GM23338 (cell line): ENCODE results near the gene SELENOF. TPM values are rescaled to one million over a fixed set of nuclear protein-coding genes. Genes with fewer than 3 reads are reported as not detected.

Experiments used
- ATAC-seq: fragments of 200-7000 bp; cut with Tn5 transposase; 3 replicates; pipeline ENCODE4 v1.9.1; 2020
- DNase-seq: peaks from one replicate; pipeline ENCODE4 v3.0.0-alpha.2; 2015; ENCODE audit warnings: low spot score
- H2AFZ ChIP-seq: fragments of 200-600 bp; sonication (generic); 2 replicates; pipeline ENCODE4 v1.8.0; 2016; ENCODE audit warnings: antibody characterized with exemption, mild to moderate bottlenecking, moderate library complexity
- H3F3A ChIP-seq: fragments of 200-600 bp; sonication (generic); replicated peaks from 2 replicates; pipeline ENCODE4 v1.8.0; 2017; ENCODE audit warnings: antibody characterized with exemption, mixed run types, low read depth
- H3K27ac ChIP-seq: fragments of 200-600 bp; sonication (generic); 2 replicates; pipeline ENCODE4 v1.6.1; 2016; ENCODE audit warnings: low read depth
- H3K27me3 ChIP-seq: fragments of 200-600 bp; sonication (generic); 2 replicates; pipeline ENCODE4 v1.8.0; 2016; ENCODE audit warnings: mild to moderate bottlenecking, mixed run types, moderate library complexity; ENCODE audit not compliant: insufficient read depth
- H3K36me3 ChIP-seq: fragments of 200-600 bp; sonication (generic); 2 replicates; pipeline ENCODE4 v1.8.0; 2016; ENCODE audit warnings: mild to moderate bottlenecking; ENCODE audit not compliant: insufficient read depth
- H3K4me1 ChIP-seq: fragments of 200-600 bp; sonication (generic); 2 replicates; pipeline ENCODE4 v1.8.0; 2016; ENCODE audit warnings: mild to moderate bottlenecking, moderate library complexity; ENCODE audit not compliant: insufficient read depth
- H3K4me2 ChIP-seq: fragments of 200-600 bp; sonication (generic); 2 replicates; pipeline ENCODE4 v1.7.1; 2017; ENCODE audit warnings: mixed run types
- H3K4me3 ChIP-seq: fragments of 200-600 bp; sonication (generic); 2 replicates; pipeline ENCODE4 v1.6.1; 2016; ENCODE audit warnings: mixed run types
- H3K79me2 ChIP-seq: fragments of 200-600 bp; sonication (generic); replicated peaks from 2 replicates; pipeline ENCODE4 v1.8.0; 2017; ENCODE audit warnings: mild to moderate bottlenecking; ENCODE audit not compliant: insufficient read depth
- H3K9me2 ChIP-seq: fragments of 200-600 bp; sonication (generic); 2 replicates; pipeline ENCODE4 v1.8.0; 2017; ENCODE audit not compliant: insufficient read depth
- H4K20me1 ChIP-seq: fragments of 200-600 bp; sonication (generic); replicated peaks from 2 replicates; pipeline ENCODE4 v1.8.0; 2017; ENCODE audit warnings: mild to moderate bottlenecking; ENCODE audit not compliant: insufficient read depth
- H3K27ac Mint-ChIP-seq: 2 replicates; pipeline ENCODE4 v1.8.0; 2020; ENCODE audit warnings: inconsistent platforms, mild to moderate bottlenecking, moderate library complexity, mixed read lengths
- H3K27me3 Mint-ChIP-seq: 3 replicates; pipeline ENCODE4 v1.8.0; 2022; ENCODE audit warnings: low read depth, mild to moderate bottlenecking, moderate library complexity, mixed read lengths, inconsistent platforms; ENCODE audit not compliant: insufficient read depth, poor library complexity
- H3K36me3 Mint-ChIP-seq: 3 replicates; pipeline ENCODE4 v1.8.0; 2021; ENCODE audit warnings: low read depth, mild to moderate bottlenecking, inconsistent platforms, moderate library complexity, mixed read lengths
- H3K4me1 Mint-ChIP-seq: 3 replicates; pipeline ENCODE4 v1.8.0; 2020; ENCODE audit warnings: mild to moderate bottlenecking, inconsistent platforms, mixed read lengths
- H3K4me3 Mint-ChIP-seq: 3 replicates; pipeline ENCODE4 v1.8.0; 2021; ENCODE audit warnings: moderate library complexity, mild to moderate bottlenecking, inconsistent platforms, mixed read lengths
- H3K9me3 Mint-ChIP-seq: 3 replicates; pipeline ENCODE4 v1.8.0; 2020; ENCODE audit warnings: moderate library complexity, mild to moderate bottlenecking, inconsistent platforms, mixed read lengths
- CREB1 ChIP-seq: fragments of 250-450 bp; sonication (Bioruptor Pico); IDR thresholded peaks from 2 replicates; pipeline ENCODE4 v1.5.0; 2020; ENCODE audit warnings: low read depth, mild to moderate bottlenecking, moderate library complexity
- EZH2phosphoT487 ChIP-seq: fragments of 200-600 bp; sonication (generic); IDR thresholded peaks from one replicate; pipeline ENCODE4 v1.8.1; 2018; ENCODE audit warnings: antibody characterized with exemption; ENCODE audit not compliant: unreplicated experiment
- JUNB ChIP-seq: IDR thresholded peaks from one replicate; pipeline ENCODE4 v1.6.1; 2016; ENCODE audit warnings: antibody characterized with exemption; ENCODE audit not compliant: unreplicated experiment
- NANOG ChIP-seq: IDR thresholded peaks from 2 replicates; pipeline ENCODE4 v1.6.1; 2016; ENCODE audit warnings: antibody characterized with exemption, borderline replicate concordance
- POLR2AphosphoS5 ChIP-seq: IDR thresholded peaks from 2 replicates; pipeline ENCODE4 v1.6.1; 2016; ENCODE audit warnings: antibody characterized with exemption, low read depth
- STAT1 ChIP-seq: IDR thresholded peaks from one replicate; pipeline ENCODE4 v1.6.1; 2016; ENCODE audit warnings: antibody characterized with exemption; ENCODE audit not compliant: unreplicated experiment
- ZNF331 ChIP-seq: fragments of 250-450 bp; sonication (Bioruptor Pico); IDR thresholded peaks from 2 replicates; pipeline ENCODE4 v1.5.0; 2020; ENCODE audit warnings: low read depth, mild to moderate bottlenecking, moderate library complexity
- polyA plus RNA-seq: library from polyadenylated mRNA; unstranded; fragments of >200 nt; fragmentation: Nextera tagmentation; extraction: Ambion mirVana; gene quantifications from 2 replicates; pipeline ENCODE4 v1.2.1, GENCODE V29; 2016
- total RNA-seq: library from RNA; depleted of rRNA; stranded (reverse); fragments of >200 nt; shearing (Covaris generic); gene quantifications from 2 replicates; pipeline ENCODE4 v1.2.3, GENCODE V29; 2014
- TF ChIP-seq, protein P1 (sequence below): fragments of 250-450 bp; sonication (Bioruptor Pico); IDR thresholded peaks from 2 replicates; pipeline ENCODE4 v1.5.0; 2020; ENCODE audit warnings: mild to moderate bottlenecking, moderate library complexity
- TF ChIP-seq, protein P2 (sequence below): IDR thresholded peaks from one replicate; pipeline ENCODE4 v1.6.1; 2018; ENCODE audit warnings: antibody characterized with exemption; ENCODE audit not compliant: unreplicated experiment
- TF ChIP-seq, protein P3 (sequence below): IDR thresholded peaks from 2 replicates; pipeline ENCODE4 v1.6.1; 2016; ENCODE audit warnings: antibody characterized with exemption

The SELENOF gene
- total and polyA plus RNA-seq, 2 experiments from 2014 or later: 113 to 142 TPM

DNA sequence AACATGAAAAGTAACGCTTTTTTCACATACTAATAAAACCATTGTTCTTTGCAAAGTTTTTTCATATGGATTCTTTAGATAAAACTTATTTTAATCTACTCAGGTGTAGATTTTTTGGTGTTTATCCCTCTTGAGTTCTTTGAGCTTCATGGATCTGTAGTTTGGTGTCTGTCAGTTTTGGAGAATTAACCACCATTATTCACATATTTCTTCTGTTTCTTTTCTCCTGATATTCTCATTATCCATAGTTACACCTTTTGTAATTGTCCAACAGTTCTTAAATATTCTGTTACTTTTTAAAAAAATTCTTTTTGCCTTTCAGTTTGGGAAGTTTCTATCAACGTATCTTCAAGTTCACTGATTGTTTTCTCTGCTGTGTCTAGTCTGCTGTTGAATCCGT is 19.1 kb upstream of the SELENOF start (continued):
- TF ChIP-seq, protein P1, sequence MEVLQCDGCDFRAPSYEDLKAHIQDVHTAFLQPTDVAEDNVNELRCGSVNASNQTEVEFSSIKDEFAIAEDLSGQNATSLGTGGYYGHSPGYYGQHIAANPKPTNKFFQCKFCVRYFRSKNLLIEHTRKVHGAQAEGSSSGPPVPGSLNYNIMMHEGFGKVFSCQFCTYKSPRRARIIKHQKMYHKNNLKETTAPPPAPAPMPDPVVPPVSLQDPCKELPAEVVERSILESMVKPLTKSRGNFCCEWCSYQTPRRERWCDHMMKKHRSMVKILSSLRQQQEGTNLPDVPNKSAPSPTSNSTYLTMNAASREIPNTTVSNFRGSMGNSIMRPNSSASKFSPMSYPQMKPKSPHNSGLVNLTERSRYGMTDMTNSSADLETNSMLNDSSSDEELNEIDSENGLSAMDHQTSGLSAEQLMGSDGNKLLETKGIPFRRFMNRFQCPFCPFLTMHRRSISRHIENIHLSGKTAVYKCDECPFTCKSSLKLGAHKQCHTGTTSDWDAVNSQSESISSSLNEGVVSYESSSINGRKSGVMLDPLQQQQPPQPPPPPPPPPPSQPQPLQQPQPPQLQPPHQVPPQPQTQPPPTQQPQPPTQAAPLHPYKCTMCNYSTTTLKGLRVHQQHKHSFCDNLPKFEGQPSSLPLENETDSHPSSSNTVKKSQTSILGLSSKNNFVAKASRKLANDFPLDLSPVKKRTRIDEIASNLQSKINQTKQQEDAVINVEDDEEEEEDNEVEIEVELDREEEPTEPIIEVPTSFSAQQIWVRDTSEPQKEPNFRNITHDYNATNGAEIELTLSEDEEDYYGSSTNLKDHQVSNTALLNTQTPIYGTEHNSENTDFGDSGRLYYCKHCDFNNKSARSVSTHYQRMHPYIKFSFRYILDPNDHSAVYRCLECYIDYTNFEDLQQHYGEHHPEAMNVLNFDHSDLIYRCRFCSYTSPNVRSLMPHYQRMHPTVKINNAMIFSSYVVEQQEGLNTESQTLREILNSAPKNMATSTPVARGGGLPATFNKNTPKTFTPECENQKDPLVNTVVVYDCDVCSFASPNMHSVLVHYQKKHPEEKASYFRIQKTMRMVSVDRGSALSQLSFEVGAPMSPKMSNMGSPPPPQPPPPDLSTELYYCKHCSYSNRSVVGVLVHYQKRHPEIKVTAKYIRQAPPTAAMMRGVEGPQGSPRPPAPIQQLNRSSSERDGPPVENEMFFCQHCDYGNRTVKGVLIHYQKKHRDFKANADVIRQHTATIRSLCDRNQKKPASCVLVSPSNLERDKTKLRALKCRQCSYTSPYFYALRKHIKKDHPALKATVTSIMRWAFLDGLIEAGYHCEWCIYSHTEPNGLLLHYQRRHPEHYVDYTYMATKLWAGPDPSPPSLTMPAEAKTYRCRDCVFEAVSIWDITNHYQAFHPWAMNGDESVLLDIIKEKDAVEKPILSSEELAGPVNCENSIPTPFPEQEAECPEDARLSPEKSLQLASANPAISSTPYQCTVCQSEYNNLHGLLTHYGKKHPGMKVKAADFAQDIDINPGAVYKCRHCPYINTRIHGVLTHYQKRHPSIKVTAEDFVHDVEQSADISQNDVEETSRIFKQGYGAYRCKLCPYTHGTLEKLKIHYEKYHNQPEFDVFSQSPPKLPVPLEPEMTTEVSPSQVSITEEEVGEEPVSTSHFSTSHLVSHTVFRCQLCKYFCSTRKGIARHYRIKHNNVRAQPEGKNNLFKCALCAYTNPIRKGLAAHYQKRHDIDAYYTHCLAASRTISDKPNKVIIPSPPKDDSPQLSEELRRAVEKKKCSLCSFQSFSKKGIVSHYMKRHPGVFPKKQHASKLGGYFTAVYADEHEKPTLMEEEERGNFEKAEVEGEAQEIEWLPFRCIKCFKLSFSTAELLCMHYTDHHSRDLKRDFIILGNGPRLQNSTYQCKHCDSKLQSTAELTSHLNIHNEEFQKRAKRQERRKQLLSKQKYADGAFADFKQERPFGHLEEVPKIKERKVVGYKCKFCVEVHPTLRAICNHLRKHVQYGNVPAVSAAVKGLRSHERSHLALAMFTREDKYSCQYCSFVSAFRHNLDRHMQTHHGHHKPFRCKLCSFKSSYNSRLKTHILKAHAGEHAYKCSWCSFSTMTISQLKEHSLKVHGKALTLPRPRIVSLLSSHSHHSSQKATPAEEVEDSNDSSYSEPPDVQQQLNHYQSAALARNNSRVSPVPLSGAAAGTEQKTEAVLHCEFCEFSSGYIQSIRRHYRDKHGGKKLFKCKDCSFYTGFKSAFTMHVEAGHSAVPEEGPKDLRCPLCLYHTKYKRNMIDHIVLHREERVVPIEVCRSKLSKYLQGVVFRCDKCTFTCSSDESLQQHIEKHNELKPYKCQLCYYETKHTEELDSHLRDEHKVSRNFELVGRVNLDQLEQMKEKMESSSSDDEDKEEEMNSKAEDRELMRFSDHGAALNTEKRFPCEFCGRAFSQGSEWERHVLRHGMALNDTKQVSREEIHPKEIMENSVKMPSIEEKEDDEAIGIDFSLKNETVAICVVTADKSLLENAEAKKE (CRISPR knock-in tag): no peak
- TF ChIP-seq, protein P2, sequence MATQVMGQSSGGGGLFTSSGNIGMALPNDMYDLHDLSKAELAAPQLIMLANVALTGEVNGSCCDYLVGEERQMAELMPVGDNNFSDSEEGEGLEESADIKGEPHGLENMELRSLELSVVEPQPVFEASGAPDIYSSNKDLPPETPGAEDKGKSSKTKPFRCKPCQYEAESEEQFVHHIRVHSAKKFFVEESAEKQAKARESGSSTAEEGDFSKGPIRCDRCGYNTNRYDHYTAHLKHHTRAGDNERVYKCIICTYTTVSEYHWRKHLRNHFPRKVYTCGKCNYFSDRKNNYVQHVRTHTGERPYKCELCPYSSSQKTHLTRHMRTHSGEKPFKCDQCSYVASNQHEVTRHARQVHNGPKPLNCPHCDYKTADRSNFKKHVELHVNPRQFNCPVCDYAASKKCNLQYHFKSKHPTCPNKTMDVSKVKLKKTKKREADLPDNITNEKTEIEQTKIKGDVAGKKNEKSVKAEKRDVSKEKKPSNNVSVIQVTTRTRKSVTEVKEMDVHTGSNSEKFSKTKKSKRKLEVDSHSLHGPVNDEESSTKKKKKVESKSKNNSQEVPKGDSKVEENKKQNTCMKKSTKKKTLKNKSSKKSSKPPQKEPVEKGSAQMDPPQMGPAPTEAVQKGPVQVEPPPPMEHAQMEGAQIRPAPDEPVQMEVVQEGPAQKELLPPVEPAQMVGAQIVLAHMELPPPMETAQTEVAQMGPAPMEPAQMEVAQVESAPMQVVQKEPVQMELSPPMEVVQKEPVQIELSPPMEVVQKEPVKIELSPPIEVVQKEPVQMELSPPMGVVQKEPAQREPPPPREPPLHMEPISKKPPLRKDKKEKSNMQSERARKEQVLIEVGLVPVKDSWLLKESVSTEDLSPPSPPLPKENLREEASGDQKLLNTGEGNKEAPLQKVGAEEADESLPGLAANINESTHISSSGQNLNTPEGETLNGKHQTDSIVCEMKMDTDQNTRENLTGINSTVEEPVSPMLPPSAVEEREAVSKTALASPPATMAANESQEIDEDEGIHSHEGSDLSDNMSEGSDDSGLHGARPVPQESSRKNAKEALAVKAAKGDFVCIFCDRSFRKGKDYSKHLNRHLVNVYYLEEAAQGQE: no peak
- TF ChIP-seq JUNB (no peak), NANOG (no peak), POLR2AphosphoS5 (no peak)

DNA sequence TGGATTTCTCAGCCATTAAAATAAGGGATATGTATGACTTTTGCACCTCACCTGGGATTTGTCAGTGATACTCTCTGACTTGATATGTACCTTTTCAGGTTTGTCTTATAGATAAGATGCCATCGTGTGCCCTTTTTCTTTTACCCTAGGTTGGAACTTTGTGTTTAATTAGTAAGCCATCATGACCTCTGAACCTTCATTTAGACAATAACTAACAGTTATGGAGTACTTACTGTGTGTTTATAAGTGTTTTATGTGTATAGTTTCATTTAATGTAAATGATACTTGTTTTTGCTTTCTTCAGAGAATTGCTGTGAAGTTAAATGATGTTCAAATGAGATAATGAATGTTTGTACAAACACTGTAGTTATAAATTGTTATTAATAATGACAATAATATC is 14.9 kb upstream of the SELENOF start:
- no peaks in the 10 kb centered on the region for H4K20me1 ChIP-seq
- peaks cover 21% of the 10 kb centered on the region for H3K4me1 ChIP-seq
- peaks cover 30% of the 10 kb centered on the region for H3K4me1 Mint-ChIP-seq
- H3K36me3 ChIP-seq: no peaks in the 10 kb centered on the region
- no peak overlapping the region for H3K27ac ChIP-seq
- DNase-seq (no peak), ATAC-seq (no peak)
- H3K9me2 ChIP-seq: no peaks in the 10 kb centered on the region
- no peak overlapping the region for H3K4me3 Mint-ChIP-seq
- no peak overlapping the region for H2AFZ ChIP-seq
- peaks cover 96% of the 10 kb centered on the region for H3K79me2 ChIP-seq
- no peak overlapping the region for H3K4me3 ChIP-seq
- H3K27me3 ChIP-seq: no peaks in the 10 kb centered on the region
- H3K36me3 Mint-ChIP-seq: peaks cover 24% of the 10 kb centered on the region
- no peak overlapping the region for H3K4me2 ChIP-seq
- no peak overlapping the region for H3K27ac Mint-ChIP-seq
- no peaks in the 10 kb centered on the region for H3K27me3 Mint-ChIP-seq
- H3F3A ChIP-seq: no peaks in the 10 kb centered on the region
- H3K9me3 Mint-ChIP-seq: peaks cover 24% of the 10 kb centered on the region
- no peak for TF ChIP-seq CREB1 (CRISPR knock-in tag)
- no peak for TF ChIP-seq ZNF331 (CRISPR knock-in tag)
- TF ChIP-seq, protein P3, sequence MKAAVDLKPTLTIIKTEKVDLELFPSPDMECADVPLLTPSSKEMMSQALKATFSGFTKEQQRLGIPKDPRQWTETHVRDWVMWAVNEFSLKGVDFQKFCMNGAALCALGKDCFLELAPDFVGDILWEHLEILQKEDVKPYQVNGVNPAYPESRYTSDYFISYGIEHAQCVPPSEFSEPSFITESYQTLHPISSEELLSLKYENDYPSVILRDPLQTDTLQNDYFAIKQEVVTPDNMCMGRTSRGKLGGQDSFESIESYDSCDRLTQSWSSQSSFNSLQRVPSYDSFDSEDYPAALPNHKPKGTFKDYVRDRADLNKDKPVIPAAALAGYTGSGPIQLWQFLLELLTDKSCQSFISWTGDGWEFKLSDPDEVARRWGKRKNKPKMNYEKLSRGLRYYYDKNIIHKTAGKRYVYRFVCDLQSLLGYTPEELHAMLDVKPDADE: no peak
- no peak for TF ChIP-seq EZH2phosphoT487
- TF ChIP-seq, protein P2: no peak
- TF ChIP-seq STAT1: no peak
